HG03175 (cell line): ENCODE results near the gene DUSP22.
"Not testable (repeated sequence)": the region's sequence is repeated elsewhere in the genome, so short reads cannot be mapped to it uniquely, and the experiment has no call there.

Source experiments
- ATAC-seq: cut with Tn5 transposase; IDR thresholded peaks from one replicate; pipeline ENCODE4 v1.9.1; 2021; ENCODE audit warnings: mild to moderate bottlenecking, moderate library complexity; ENCODE audit not compliant: unreplicated experiment

DUSP22 gene

GRCh38 chr6:291697-292505 lies at the start of gene DUSP22:
Gene DUSP22 (plus strand): TSS chr6:292487. CDS start chr6:292540, 53 bp downstream.
- ATAC-seq, result peak; percentile 51

GRCh38 chr6:246352-246751 lies 45.9 kb upstream of the DUSP22 start:
- no peak for ATAC-seq

GRCh38 chr6:247351-247750 lies 44.9 kb upstream of the DUSP22 start:
- no peak for ATAC-seq

GRCh38 chr6:248046-248445 lies 44.2 kb upstream of the DUSP22 start:
- not testable (repeated sequence) for ATAC-seq

- no peak for ATAC-seq
Observed at GRCh38 chr6:250676-251075, 41.6 kb upstream of the DUSP22 start.

GRCh38 chr6:251920-252319 lies 40.4 kb upstream of the DUSP22 start:
- ATAC-seq, result no peak

- ATAC-seq, result no peak
Observed at GRCh38 chr6:252775-253535, 39.3 kb upstream of the DUSP22 start.

GRCh38 chr6:254016-254415 lies 38.3 kb upstream of the DUSP22 start:
- ATAC-seq, result no peak

- no peak for ATAC-seq
Observed at GRCh38 chr6:255041-255750, 37.1 kb upstream of the DUSP22 start.

GRCh38 chr6:255751-256083 lies 36.6 kb upstream of the DUSP22 start:
- ATAC-seq, result no peak

- ATAC-seq, result no peak
Observed at GRCh38 chr6:256169-256568, 36.1 kb upstream of the DUSP22 start.

- ATAC-seq, result no peak
Observed at GRCh38 chr6:257031-257725, 35.1 kb upstream of the DUSP22 start.

- no peak for ATAC-seq
Observed at GRCh38 chr6:257774-258173, 34.5 kb upstream of the DUSP22 start.

- no peak for ATAC-seq
Observed at GRCh38 chr6:259316-259715, 33.0 kb upstream of the DUSP22 start.

GRCh38 chr6:259901-260508 lies 32.3 kb upstream of the DUSP22 start:
- ATAC-seq, result peak; percentile 90

GRCh38 chr6:264626-265025 lies 27.7 kb upstream of the DUSP22 start:
- no peak for ATAC-seq

GRCh38 chr6:268394-268935 lies 23.8 kb upstream of the DUSP22 start:
- ATAC-seq, result no peak

- no peak for ATAC-seq
Observed at GRCh38 chr6:273551-274058, 18.7 kb upstream of the DUSP22 start.

- no peak for ATAC-seq
Observed at GRCh38 chr6:277746-278145, 14.5 kb upstream of the DUSP22 start.

- no peak for ATAC-seq
Observed at GRCh38 chr6:278494-278893, 13.8 kb upstream of the DUSP22 start.
